Thymus (tissue), 11 donors: Measurements from ENCODE around the gene XAGE5. TPM values are rescaled to one million over a fixed set of nuclear protein-coding genes. Genes with fewer than 3 reads are reported as not detected.
"Not testable (repeated sequence)": the region's sequence is repeated elsewhere in the genome, so short reads cannot be mapped to it uniquely, and the experiment has no call there.

Experiments
- DNase-seq, 9 donors: peaks; one replicate each; pipeline ENCODE4 v3.0.0-alpha.2; 2013; ENCODE audit warnings: low spot score in 9 of 9, low read depth in 6 of 9, missing footprints in 1 of 9
- H3K27ac ChIP-seq, 2 donors: one replicate each; pipeline ENCODE4 v1.5.1; 2013; ENCODE audit warnings: control low read depth in 1 of 2, low read depth in 1 of 2, low read length in 1 of 2, mild to moderate bottlenecking in 1 of 2, moderate library complexity in 1 of 2
- H3K27me3 ChIP-seq, 2 donors: one replicate each; pipeline ENCODE4 v1.5.1; 2013; ENCODE audit warnings: low read length in 1 of 2; ENCODE audit not compliant: control insufficient read depth in 2 of 2, insufficient read depth in 1 of 2
- H3K36me3 ChIP-seq, 2 donors: one replicate each; pipeline ENCODE4 v1.5.1; 2013; ENCODE audit warnings: low read length in 1 of 2, mild to moderate bottlenecking in 1 of 2, moderate library complexity in 1 of 2; ENCODE audit not compliant: control insufficient read depth in 2 of 2, insufficient read depth in 2 of 2
- H3K4me1 ChIP-seq, 2 donors: one replicate each; pipeline ENCODE4 v1.5.1; 2013; ENCODE audit warnings: low read length in 2 of 2; ENCODE audit not compliant: control insufficient read depth in 2 of 2, insufficient read depth in 2 of 2
- H3K4me3 ChIP-seq, 2 donors: one replicate each; pipeline ENCODE4 v1.5.1; 2013; ENCODE audit warnings: low read length in 2 of 2, control low read depth in 1 of 2, mild to moderate bottlenecking in 1 of 2
- H3K9me3 ChIP-seq, 2 donors: one replicate each; pipeline ENCODE4 v1.5.1; 2013; ENCODE audit warnings: low read length in 1 of 2, mild to moderate bottlenecking in 1 of 2; ENCODE audit not compliant: control insufficient read depth in 2 of 2, insufficient read depth in 1 of 2
- WGBS: extraction: QIAGEN DNeasy Blood & Tissue Kit; methylation state at CpG from one replicate; pipeline ENCODE4 v1.1.7; 2013; 5-methylcytosine and 5-hydroxymethylcytosine counted together
- polyA plus RNA-seq: library from polyadenylated mRNA; stranded (reverse); fragments of 200-250 nt; gene quantifications from one replicate; pipeline ENCODE4 v1.2.3, GENCODE V29; 2013
- total RNA-seq: library from RNA; stranded (reverse); fragments of 120-200 nt; gene quantifications from one replicate; pipeline ENCODE4 v1.2.4, GENCODE V29; 2013
- donor health status: healthy.

The XAGE5 gene
- total and polyA plus RNA-seq, 2 donors = not detected

DNA sequence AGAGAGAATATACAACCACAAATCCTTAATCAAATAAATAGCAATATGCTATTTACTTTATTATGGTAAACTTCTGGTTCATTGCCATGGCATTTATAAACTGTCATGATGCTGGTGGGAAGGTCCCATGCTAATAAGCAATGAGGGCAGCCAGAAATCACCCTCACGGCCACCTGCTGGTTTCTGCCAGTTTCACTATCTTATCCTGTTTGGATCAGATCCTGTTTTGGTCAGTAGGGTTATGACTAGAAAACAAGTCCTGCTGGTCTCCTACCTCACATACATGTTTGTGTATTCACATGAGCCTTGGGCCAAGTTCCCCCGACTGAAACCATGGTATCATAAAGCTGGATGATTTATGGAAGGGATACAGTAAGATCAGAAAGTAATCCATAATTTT is 28.1 kb downstream of the XAGE5 start:
- Histone ChIP-seq H3K27me3 (no peaks in the 10 kb centered on the region), H3K36me3 (no peaks in the 10 kb centered on the region), H3K4me1 (no peaks in the 10 kb centered on the region), H3K9me3 (no peaks in the 10 kb centered on the region), H3K4me3 (no peak overlapping the region), H3K27ac (no peak overlapping the region)
- no peak for DNase-seq
- 100% methylated on average over 2 of the region's 2 CpGs for WGBS

DNA sequence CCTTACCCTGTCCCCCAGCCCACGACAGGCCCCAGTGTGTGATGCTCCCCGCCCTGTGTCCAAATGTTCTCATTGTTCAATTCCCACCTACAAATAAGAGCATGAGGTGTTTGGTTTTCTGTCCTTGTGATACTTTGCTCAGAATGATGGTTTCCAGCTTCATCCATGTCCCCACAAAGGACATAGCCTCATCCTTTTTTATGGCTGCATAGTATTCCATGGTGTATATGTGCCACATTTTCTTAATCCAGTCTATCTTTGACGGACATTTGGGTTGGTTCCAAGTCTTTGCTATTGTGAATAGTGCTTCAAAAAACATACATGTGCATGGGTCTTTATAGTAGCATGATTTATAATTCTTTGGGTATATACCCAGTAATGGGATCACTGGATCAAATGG is 32.5 kb downstream of the XAGE5 start:
- not testable (repeated sequence) for H3K36me3 ChIP-seq

DNA sequence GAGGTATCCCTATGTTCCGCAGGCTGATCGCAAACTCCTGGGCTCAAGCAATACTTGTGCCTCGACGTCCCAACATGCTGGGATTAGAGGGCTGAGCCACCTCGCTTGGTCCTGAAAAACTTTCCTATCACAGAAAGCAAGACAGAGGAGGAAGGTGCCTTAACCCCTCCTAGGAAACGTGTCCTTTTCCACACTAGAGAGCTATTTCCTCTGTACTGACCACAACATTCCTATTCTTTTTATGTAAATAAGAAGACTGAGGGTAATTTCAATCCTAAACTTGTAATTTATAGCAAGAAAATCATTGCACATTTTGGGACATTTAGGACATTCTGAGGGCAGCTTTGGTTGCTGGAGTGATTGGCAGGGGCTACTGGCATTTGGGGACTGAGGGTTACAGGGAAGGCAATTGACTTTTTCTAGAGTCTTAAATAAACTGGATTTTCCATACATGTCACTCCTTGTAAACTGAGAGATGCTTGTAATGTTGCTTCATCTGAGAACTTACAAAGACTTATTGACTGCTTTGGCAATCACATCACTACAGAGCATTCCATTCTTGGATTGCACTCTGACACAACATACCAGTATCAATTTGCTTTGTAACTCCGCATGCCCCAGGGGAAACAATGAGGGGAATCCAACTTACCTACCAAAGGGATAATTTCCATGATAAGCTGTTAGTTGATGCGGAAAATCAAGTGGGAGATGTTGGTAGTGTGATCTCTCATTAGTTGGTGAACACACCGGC is 41.2 kb downstream of the XAGE5 start:
- Histone ChIP-seq H3K27me3 (no peaks in the 10 kb centered on the region), H3K27ac (no peak overlapping the region)
- 89% methylated on average over 9 of the region's 9 CpGs for WGBS

More for the DNA sequence above, 32.5 kb downstream of the XAGE5 start:
- H3K27me3 ChIP-seq, H3K4me3 ChIP-seq, H3K9me3 ChIP-seq, H3K4me1 ChIP-seq, DNase-seq, H3K27ac ChIP-seq: not testable (repeated sequence)
- 93% methylated on average over 3 of the region's 3 CpGs for WGBS

DNA sequence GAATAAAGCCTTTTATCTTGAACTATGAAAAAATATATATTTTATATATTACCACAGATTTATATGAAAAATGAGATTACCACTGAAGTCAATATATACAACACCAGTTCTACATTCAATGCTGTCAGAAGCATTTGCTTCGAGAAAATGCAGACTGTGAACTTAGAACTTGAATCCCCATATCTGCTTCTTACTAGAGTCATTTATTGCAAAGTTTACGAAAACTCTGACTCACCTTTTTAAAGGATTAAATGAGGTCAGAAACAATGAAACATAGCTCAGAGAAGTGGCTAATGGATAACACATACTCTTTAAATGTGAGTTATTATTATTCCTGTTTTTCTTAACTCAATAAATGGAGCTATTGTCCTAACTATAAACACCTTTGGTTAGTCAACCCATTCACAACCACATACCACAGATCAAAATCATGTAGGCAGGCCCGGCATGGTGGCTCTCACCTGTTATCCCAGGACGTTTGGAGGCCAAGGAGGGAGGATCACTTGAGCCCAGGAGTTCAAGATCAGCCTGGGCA is 46.0 kb downstream of the XAGE5 start:
- DNase-seq, H3K27me3 ChIP-seq, H3K27ac ChIP-seq, H3K36me3 ChIP-seq, H3K9me3 ChIP-seq, H3K4me1 ChIP-seq, H3K4me3 ChIP-seq: not testable (repeated sequence)
- 67% methylated on average over 4 of the region's 4 CpGs for WGBS

More for the DNA sequence above, 41.2 kb downstream of the XAGE5 start:
- no peaks in the 10 kb centered on the region for H3K36me3 ChIP-seq
- H3K4me3 ChIP-seq = no peak overlapping the region
- no peak for DNase-seq
- H3K9me3 ChIP-seq = no peaks in the 10 kb centered on the region
- no peaks in the 10 kb centered on the region for H3K4me1 ChIP-seq

DNA sequence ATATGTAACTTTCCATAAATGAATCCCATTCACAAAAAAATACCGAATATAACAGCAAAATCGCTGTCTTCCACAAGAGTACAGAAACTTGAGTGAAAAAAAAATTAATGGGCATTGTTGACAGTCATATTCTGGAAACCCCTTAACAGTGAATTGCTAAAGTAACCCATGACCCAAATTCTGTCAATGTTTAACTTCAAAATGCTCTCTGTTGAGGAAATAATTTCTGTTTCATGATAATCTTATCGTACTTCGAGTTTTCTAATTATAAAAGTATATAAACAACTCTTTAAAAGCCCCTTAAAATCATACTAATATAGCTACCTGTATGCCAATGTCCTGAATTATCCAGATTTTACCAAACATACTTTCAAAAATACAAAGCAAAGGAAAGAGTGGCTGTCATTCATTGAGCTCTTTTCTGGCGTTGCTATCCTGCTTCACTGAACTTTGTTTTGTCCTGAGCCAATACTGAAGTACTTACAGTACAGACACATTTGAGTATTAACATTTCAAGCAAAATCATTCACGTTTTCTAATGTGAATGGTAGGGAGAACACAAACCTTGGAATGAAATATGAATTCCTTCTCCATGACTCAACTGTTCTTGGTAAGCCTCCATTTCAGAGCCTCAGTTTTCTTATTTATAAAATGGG is 54.4 kb downstream of the XAGE5 start:
- Histone ChIP-seq H3K4me1 (no peaks in the 10 kb centered on the region), H3K9me3 (no peaks in the 10 kb centered on the region), H3K4me3 (no peak overlapping the region), H3K27ac (no peak overlapping the region), H3K36me3 (no peaks in the 10 kb centered on the region), H3K27me3 (no peaks in the 10 kb centered on the region)
- whole genome bisulfite sequencing = 89% methylated on average over 6 of the region's 6 CpGs
- no peak for DNase-seq

Other genes with a start within 250 kb of the XAGE5 start
- gene SSX7, start 156.4 kb upstream of the XAGE5 start, total RNA-seq = not detected
- gene SSX7, start 156.4 kb upstream of the XAGE5 start, polyA plus RNA-seq = not detected
- not detected for gene SSX2, start 104.1 kb upstream of the XAGE5 start, total RNA-seq
- gene SSX2, start 104.1 kb upstream of the XAGE5 start, polyA plus RNA-seq = not detected
- gene SSX2B, start 60.0 kb upstream of the XAGE5 start, total RNA-seq = not detected
- gene SSX2B, start 60.0 kb upstream of the XAGE5 start, polyA plus RNA-seq = not detected
- gene SPANXN5, start 13.9 kb upstream of the XAGE5 start, total RNA-seq = not detected
- gene SPANXN5, start 13.9 kb upstream of the XAGE5 start, polyA plus RNA-seq = not detected
- not detected for gene XAGE3, start 56.8 kb downstream of the XAGE5 start, total RNA-seq
- gene XAGE3, start 56.8 kb downstream of the XAGE5 start, polyA plus RNA-seq = not detected
- 8.4 TPM for gene FAM156B, start 86.0 kb downstream of the XAGE5 start, total RNA-seq
- 70.5 TPM for gene FAM156B, start 86.0 kb downstream of the XAGE5 start, polyA plus RNA-seq
- 8.7 TPM for gene FAM156A, start 147.2 kb downstream of the XAGE5 start, total RNA-seq
- 14.8 TPM for gene FAM156A, start 147.2 kb downstream of the XAGE5 start, polyA plus RNA-seq
- 0.61 TPM for gene GPR173, start 237.5 kb downstream of the XAGE5 start, total RNA-seq
- gene GPR173, start 237.5 kb downstream of the XAGE5 start, polyA plus RNA-seq = 1.5 TPM